Measurements from ENCODE around the gene ILRUN.
"Not testable (repeated sequence)": the region's sequence is repeated elsewhere in the genome, so short reads cannot be mapped to it uniquely, and the experiment has no call there.

ILRUN gene

GRCh38 chr6:34650232-34650631 lies 46.3 kb downstream of the ILRUN start:
- not testable (repeated sequence) for H3K9ac ChIP-seq (ENCODE audit: low read depth, low read length); H3K27me3 ChIP-seq (ENCODE audit: control insufficient read depth, insufficient read depth, low read length); H3K9me3 ChIP-seq (replicated peaks; ENCODE audit: low read length); H3K4me3 ChIP-seq (ENCODE audit: low read length); H3K4me2 ChIP-seq (ENCODE audit: low read length); H3K4me1 ChIP-seq (ENCODE audit: control insufficient read depth, insufficient read depth, low read length)
- H3K36me3 ChIP-seq (ENCODE audit: insufficient read depth, low read length): peaks cover 26% of the 10 kb centered on the region

GRCh38 chr6:34648806-34649205 lies 47.8 kb downstream of the ILRUN start:
- H3K9ac ChIP-seq (ENCODE audit: low read depth, low read length): no peak overlapping the region
- no peaks in the 10 kb centered on the region for H3K27me3 ChIP-seq (ENCODE audit: control insufficient read depth, insufficient read depth, low read length)
- no peak overlapping the region for H3K4me3 ChIP-seq (ENCODE audit: low read length)
- no peaks in the 10 kb centered on the region for H3K9me3 ChIP-seq (replicated peaks; ENCODE audit: low read length)
- H3K4me1 ChIP-seq (ENCODE audit: control insufficient read depth, insufficient read depth, low read length): no peaks in the 10 kb centered on the region
- H3K4me2 ChIP-seq (ENCODE audit: low read length): no peak overlapping the region
- peaks cover 32% of the 10 kb centered on the region for H3K36me3 ChIP-seq (ENCODE audit: insufficient read depth, low read length)

Small RNAs within 50 kb of the gene (small RNA-seq; reads per million reads assigned to genes)
- gene RN7SL200P: 0.49 reads per million

Measured in skeletal muscle satellite cell (primary cell).